SK-N-SH (cell line): ENCODE measurements around the gene CD36. TPM values are rescaled to one million over a fixed set of nuclear protein-coding genes. Genes with fewer than 3 reads are reported as not detected.

ENCODE experiments used
- CTCF ChIA-PET: fragments of 300-600, 350-600 bp; formaldehyde crosslinking; extraction: SDS; loops from one replicate; lab custom pipeline; 2021; lab: Yijun Ruan, JAX
- POLR2A ChIA-PET: fragments of 350-600 bp; sonication (Branson Sonifier 250); formaldehyde crosslinking; extraction: SDS; loops from one replicate; lab custom pipeline; 2020; ENCODE audit warnings: antibody characterized with exemption, inconsistent platforms; lab: Yijun Ruan, JAX
- DNase-seq: peaks from one replicate; pipeline ENCODE4 v3.0.0; 2012
- H2AFZ ChIP-seq: fragments of 200-600 bp; sonication (generic); 2 replicates; pipeline ENCODE4 v1.8.1; 2016; ENCODE audit warnings: antibody characterized with exemption, mild to moderate bottlenecking, low read depth
- H3F3A ChIP-seq: fragments of 200-600 bp; sonication (generic); replicated peaks from 2 replicates; pipeline ENCODE3; 2016; ENCODE audit warnings: antibody characterized with exemption, mild to moderate bottlenecking; ENCODE audit not compliant: insufficient read depth
- H3K27ac ChIP-seq, 2 experiments: fragments of 200-500 bp in 1 of 2; fragments of 200-600 bp in 1 of 2; sonication (Bioruptor generic) in 1 of 2; sonication (generic), shearing (Covaris generic) in 1 of 2; 2 replicates each; pipeline versions ENCODE4 v1.5.1 to v1.6.1; 2014 to 2016; ENCODE audit warnings: low read depth in 2 of 2, inconsistent platforms in 1 of 2, low read length in 1 of 2, mild to moderate bottlenecking in 1 of 2, mixed read lengths in 1 of 2
- H3K27me3 ChIP-seq: fragments of 200-600 bp; sonication (generic), shearing (Covaris generic); 2 replicates; pipeline ENCODE4 v1.6.1; 2016; ENCODE audit warnings: mixed run types; ENCODE audit not compliant: insufficient read depth
- H3K36me3 ChIP-seq, 2 experiments: fragments of 200-500 bp in 1 of 2; fragments of 200-600 bp in 1 of 2; sonication (Bioruptor generic) in 1 of 2; sonication (generic) in 1 of 2; replicated peaks in 1 of 2; 2 replicates each; pipeline versions ENCODE3 to v1.5.1; 2014 to 2016; ENCODE audit warnings: low read length in 1 of 2, mild to moderate bottlenecking in 1 of 2; ENCODE audit not compliant: insufficient read depth in 2 of 2, control insufficient read depth in 1 of 2
- H3K4me1 ChIP-seq, 2 experiments: fragments of 200-500 bp in 1 of 2; fragments of 200-600 bp in 1 of 2; sonication (Bioruptor generic) in 1 of 2; sonication (generic), shearing (Covaris generic) in 1 of 2; 2 replicates each; pipeline versions ENCODE4 v1.5.1 to v1.6.1; 2014 to 2016; ENCODE audit warnings: low read depth in 1 of 2, low read length in 1 of 2, mixed run types in 1 of 2; ENCODE audit not compliant: insufficient read depth in 2 of 2, control insufficient read depth in 1 of 2
- H3K4me2 ChIP-seq: fragments of 200-600 bp; sonication (generic), shearing (Covaris generic); 2 replicates; pipeline ENCODE4 v1.6.1; 2017; ENCODE audit warnings: mixed run types
- H3K4me3 ChIP-seq, 2 experiments: fragments of 200-500 bp in 1 of 2; fragments of 200-600 bp in 1 of 2; sonication (Bioruptor generic) in 1 of 2; sonication (generic), shearing (Covaris generic) in 1 of 2; 2 replicates each; pipeline versions ENCODE4 v1.5.1 to v1.8.1; 2014 to 2016; ENCODE audit warnings: low read depth in 2 of 2, inconsistent platforms in 1 of 2, low read length in 1 of 2, mild to moderate bottlenecking in 1 of 2, mixed read lengths in 1 of 2, moderate library complexity in 1 of 2
- H3K79me2 ChIP-seq: fragments of 200-600 bp; sonication (generic); 2 replicates; pipeline ENCODE4 v1.8.1; 2017; ENCODE audit warnings: mild to moderate bottlenecking; ENCODE audit not compliant: insufficient read depth
- H3K9ac ChIP-seq: fragments of 200-600 bp; sonication (generic); 2 replicates; pipeline ENCODE4 v1.6.1; 2017; ENCODE audit warnings: mixed run types
- H3K9me2 ChIP-seq: fragments of 200-600 bp; sonication (generic); 2 replicates; pipeline ENCODE4 v1.6.1; 2017; ENCODE audit warnings: mixed run types
- H3K9me3 ChIP-seq: fragments of 200-600 bp; sonication (generic); 2 replicates; pipeline ENCODE4 v1.6.1; 2017; ENCODE audit warnings: mixed run types, mild to moderate bottlenecking, moderate library complexity
- H4K20me1 ChIP-seq: fragments of 200-600 bp; sonication (generic); 2 replicates; pipeline ENCODE4 v1.6.1; 2017; ENCODE audit warnings: mild to moderate bottlenecking, mixed run types; ENCODE audit not compliant: insufficient read depth
- CHD2 ChIP-seq: fragments of 150-350 bp; IDR thresholded peaks from 2 replicates; pipeline ENCODE4 v1.6.1; 2018; ENCODE audit warnings: low read length; ENCODE audit not compliant: partially characterized antibody
- CTCF ChIP-seq: fragments of 200-600 bp; sonication (generic); IDR thresholded peaks from 2 replicates; pipeline ENCODE4 v1.6.1; 2017; ENCODE audit warnings: antibody characterized with exemption, mild to moderate bottlenecking, moderate library complexity
- ELF1 ChIP-seq: IDR thresholded peaks from 2 replicates; pipeline ENCODE4 v1.4.0; 2012
- FOXM1 ChIP-seq: IDR thresholded peaks from 2 replicates; pipeline ENCODE4 v1.4.0; 2012; ENCODE audit warnings: low read depth, mild to moderate bottlenecking
- MEF2A ChIP-seq: IDR thresholded peaks from 2 replicates; pipeline ENCODE4 v1.4.0; 2012; ENCODE audit warnings: low read depth, borderline replicate concordance
- NFIC ChIP-seq: IDR thresholded peaks from 2 replicates; pipeline ENCODE4 v1.4.0; 2012; ENCODE audit warnings: borderline replicate concordance
- NRF1 ChIP-seq: IDR thresholded peaks from 2 replicates; pipeline ENCODE4 v1.6.1; 2012; ENCODE audit warnings: low read depth, mild to moderate bottlenecking, low read length
- RCOR1 ChIP-seq: fragments of 150-350 bp; IDR thresholded peaks from 2 replicates; pipeline ENCODE4 v1.6.1; 2017; ENCODE audit warnings: antibody characterized with exemption, low read length
- SIN3A ChIP-seq: IDR thresholded peaks from 2 replicates; pipeline ENCODE4 v1.6.1; 2012; ENCODE audit warnings: low read depth, mild to moderate bottlenecking, low read length, moderate library complexity, borderline replicate concordance
- TAF1 ChIP-seq: IDR thresholded peaks from 2 replicates; pipeline ENCODE4 v1.6.1; 2012; ENCODE audit warnings: low read depth, mild to moderate bottlenecking, low read length, moderate library complexity, borderline replicate concordance
- ZBTB33 ChIP-seq: IDR thresholded peaks from 2 replicates; pipeline ENCODE4 v1.4.0; 2012; ENCODE audit warnings: low read depth, borderline replicate concordance
- polyA plus RNA-seq, 3 experiments: library from polyadenylated mRNA; depleted of rRNA; stranded (reverse); fragments of >200 nt; gene quantifications; 2 replicates each; pipeline ENCODE4 v1.2.3, GENCODE V29; 2012
- TF ChIP-seq, protein P1 (sequence below): fragments of 150-350 bp; IDR thresholded peaks from 2 replicates; pipeline ENCODE4 v1.6.1; 2017; ENCODE audit warnings: antibody characterized with exemption, low read length, low read depth, borderline replicate concordance
- TF ChIP-seq, protein P2 (sequence below): IDR thresholded peaks from 2 replicates; pipeline ENCODE4; 2012
- TF ChIP-seq, protein P3 (sequence below): IDR thresholded peaks from 2 replicates; pipeline ENCODE4 v1.6.1; 2012; ENCODE audit warnings: mild to moderate bottlenecking, low read depth, low read length, moderate library complexity

CD36 gene
- polyA plus RNA-seq, 1 of the 3 experiments (the other 2 are of a cell fraction) = 0.10 TPM

DNA sequence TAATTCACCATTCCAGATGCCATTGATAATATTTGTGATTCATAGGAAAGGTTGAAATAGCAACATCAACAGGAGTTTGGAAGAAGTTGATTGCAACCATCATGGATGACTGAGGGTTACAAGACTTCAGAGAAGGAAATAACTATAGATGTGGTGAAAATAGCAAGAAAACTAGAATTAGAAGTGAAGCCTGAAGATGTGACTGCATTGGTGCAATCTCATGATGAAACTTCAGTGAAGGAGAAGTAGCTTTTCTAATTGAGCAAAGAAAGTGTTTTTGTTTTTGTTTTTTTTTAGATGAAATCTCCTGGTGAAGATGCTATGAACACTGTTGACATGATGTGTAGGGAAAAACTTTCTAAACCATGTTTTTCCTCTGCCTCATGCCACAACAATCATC is 18.7 kb upstream of the CD36 start:
- TF ChIP-seq CHD2 (no peak), RCOR1 (no peak), CTCF (no peak), ZBTB33 (no peak), NFIC (no peak), ELF1 (no peak), SIN3A (no peak), MEF2A (no peak), NRF1 (no peak), TAF1 (no peak), FOXM1 (no peak)
- TF ChIP-seq, protein P1, sequence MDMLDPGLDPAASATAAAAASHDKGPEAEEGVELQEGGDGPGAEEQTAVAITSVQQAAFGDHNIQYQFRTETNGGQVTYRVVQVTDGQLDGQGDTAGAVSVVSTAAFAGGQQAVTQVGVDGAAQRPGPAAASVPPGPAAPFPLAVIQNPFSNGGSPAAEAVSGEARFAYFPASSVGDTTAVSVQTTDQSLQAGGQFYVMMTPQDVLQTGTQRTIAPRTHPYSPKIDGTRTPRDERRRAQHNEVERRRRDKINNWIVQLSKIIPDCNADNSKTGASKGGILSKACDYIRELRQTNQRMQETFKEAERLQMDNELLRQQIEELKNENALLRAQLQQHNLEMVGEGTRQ = no peak
- TF ChIP-seq, protein P2, sequence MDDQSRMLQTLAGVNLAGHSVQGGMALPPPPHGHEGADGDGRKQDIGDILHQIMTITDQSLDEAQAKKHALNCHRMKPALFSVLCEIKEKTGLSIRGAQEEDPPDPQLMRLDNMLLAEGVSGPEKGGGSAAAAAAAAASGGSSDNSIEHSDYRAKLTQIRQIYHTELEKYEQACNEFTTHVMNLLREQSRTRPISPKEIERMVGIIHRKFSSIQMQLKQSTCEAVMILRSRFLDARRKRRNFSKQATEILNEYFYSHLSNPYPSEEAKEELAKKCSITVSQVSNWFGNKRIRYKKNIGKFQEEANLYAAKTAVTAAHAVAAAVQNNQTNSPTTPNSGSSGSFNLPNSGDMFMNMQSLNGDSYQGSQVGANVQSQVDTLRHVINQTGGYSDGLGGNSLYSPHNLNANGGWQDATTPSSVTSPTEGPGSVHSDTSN = no peak
- TF ChIP-seq, protein P3, sequence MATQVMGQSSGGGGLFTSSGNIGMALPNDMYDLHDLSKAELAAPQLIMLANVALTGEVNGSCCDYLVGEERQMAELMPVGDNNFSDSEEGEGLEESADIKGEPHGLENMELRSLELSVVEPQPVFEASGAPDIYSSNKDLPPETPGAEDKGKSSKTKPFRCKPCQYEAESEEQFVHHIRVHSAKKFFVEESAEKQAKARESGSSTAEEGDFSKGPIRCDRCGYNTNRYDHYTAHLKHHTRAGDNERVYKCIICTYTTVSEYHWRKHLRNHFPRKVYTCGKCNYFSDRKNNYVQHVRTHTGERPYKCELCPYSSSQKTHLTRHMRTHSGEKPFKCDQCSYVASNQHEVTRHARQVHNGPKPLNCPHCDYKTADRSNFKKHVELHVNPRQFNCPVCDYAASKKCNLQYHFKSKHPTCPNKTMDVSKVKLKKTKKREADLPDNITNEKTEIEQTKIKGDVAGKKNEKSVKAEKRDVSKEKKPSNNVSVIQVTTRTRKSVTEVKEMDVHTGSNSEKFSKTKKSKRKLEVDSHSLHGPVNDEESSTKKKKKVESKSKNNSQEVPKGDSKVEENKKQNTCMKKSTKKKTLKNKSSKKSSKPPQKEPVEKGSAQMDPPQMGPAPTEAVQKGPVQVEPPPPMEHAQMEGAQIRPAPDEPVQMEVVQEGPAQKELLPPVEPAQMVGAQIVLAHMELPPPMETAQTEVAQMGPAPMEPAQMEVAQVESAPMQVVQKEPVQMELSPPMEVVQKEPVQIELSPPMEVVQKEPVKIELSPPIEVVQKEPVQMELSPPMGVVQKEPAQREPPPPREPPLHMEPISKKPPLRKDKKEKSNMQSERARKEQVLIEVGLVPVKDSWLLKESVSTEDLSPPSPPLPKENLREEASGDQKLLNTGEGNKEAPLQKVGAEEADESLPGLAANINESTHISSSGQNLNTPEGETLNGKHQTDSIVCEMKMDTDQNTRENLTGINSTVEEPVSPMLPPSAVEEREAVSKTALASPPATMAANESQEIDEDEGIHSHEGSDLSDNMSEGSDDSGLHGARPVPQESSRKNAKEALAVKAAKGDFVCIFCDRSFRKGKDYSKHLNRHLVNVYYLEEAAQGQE = no peak
- no peak for DNase-seq
- H3K9me3 ChIP-seq = no peaks in the 10 kb centered on the region
- no peak overlapping the region for H3K9ac ChIP-seq
- ChIA-PET POLR2A (no interaction called here), CTCF (interaction anchor here (1.1 kb wide), 1 partner anchor 192 kb away, joined by 4 read pairs; no protein-coding TSS in a partner anchor)
- no peak overlapping the region for H3K4me3 ChIP-seq
- no peak overlapping the region for H3K4me2 ChIP-seq
- no peak overlapping the region for H3K27ac ChIP-seq
- no peaks in the 10 kb centered on the region for H3K36me3 ChIP-seq
- H3K79me2 ChIP-seq = no peaks in the 10 kb centered on the region
- H3K4me1 ChIP-seq = peaks cover 0 to 6% of the 10 kb centered on the region in 2 experiments; a peak in 1 of 4 replicates
- H3K9me2 ChIP-seq = no peaks in the 10 kb centered on the region
- H4K20me1 ChIP-seq = no peaks in the 10 kb centered on the region
- H3F3A ChIP-seq = peaks cover 5% of the 10 kb centered on the region
- no peaks in the 10 kb centered on the region for H3K27me3 ChIP-seq
- no peak overlapping the region for H2AFZ ChIP-seq
